Measurements from ENCODE around the gene KCNH8. TPM values are rescaled to one million over a fixed set of nuclear protein-coding genes. Genes with fewer than 3 reads are reported as not detected.

The KCNH8 gene
- total RNA-seq, 1 donor = not detected

GRCh38 chr3:19363071-19363470, 214.8 kb downstream of the KCNH8 start:
- no peak for TF ChIP-seq CTCF (IDR thresholded peaks at IDR 0.05; ENCODE audit: insufficient read depth, low read depth, low read length)
- DNase-seq (ENCODE audit: low read depth) = no peak
- no peak overlapping the region for H3K4me3 ChIP-seq (ENCODE audit: low read depth, low read length)

GRCh38 chr3:19364148-19364547, 215.8 kb downstream of the KCNH8 start:
- no peak for DNase-seq (ENCODE audit: low read depth)
- no peak for TF ChIP-seq CTCF (IDR thresholded peaks at IDR 0.05; ENCODE audit: insufficient read depth, low read depth, low read length)
- no peak overlapping the region for H3K4me3 ChIP-seq (ENCODE audit: low read depth, low read length)

- no peak for DNase-seq (ENCODE audit: low read depth)
- TF ChIP-seq CTCF (IDR thresholded peaks at IDR 0.05; ENCODE audit: insufficient read depth, low read depth, low read length) = no peak
- no peak overlapping the region for H3K4me3 ChIP-seq (ENCODE audit: low read depth, low read length)
These were observed 217.2 kb downstream of the KCNH8 start for GRCh38 chr3:19365471-19365870.

GRCh38 chr3:19384868-19385267, 236.6 kb downstream of the KCNH8 start:
- no peak for TF ChIP-seq CTCF (IDR thresholded peaks at IDR 0.05; ENCODE audit: insufficient read depth, low read depth, low read length)
- no peak overlapping the region for H3K4me3 ChIP-seq (ENCODE audit: low read depth, low read length)
- DNase-seq (ENCODE audit: low read depth) = no peak

GRCh38 chr3:19392150-19392549, 243.8 kb downstream of the KCNH8 start:
- H3K4me3 ChIP-seq (ENCODE audit: low read depth, low read length) = no peak overlapping the region
- no peak for DNase-seq (ENCODE audit: low read depth)
- no peak for TF ChIP-seq CTCF (IDR thresholded peaks at IDR 0.05; ENCODE audit: insufficient read depth, low read depth, low read length)

GRCh38 chr3:19394946-19395345, 246.6 kb downstream of the KCNH8 start:
- no peak overlapping the region for H3K4me3 ChIP-seq (ENCODE audit: low read depth, low read length)
- no peak for TF ChIP-seq CTCF (IDR thresholded peaks at IDR 0.05; ENCODE audit: insufficient read depth, low read depth, low read length)
- no peak for DNase-seq (ENCODE audit: low read depth)

- TF ChIP-seq CTCF (IDR thresholded peaks at IDR 0.05; ENCODE audit: insufficient read depth, low read depth, low read length) = no peak
- DNase-seq (ENCODE audit: low read depth) = no peak
- no peak overlapping the region for H3K4me3 ChIP-seq (ENCODE audit: low read depth, low read length)
These were observed 248.4 kb downstream of the KCNH8 start for GRCh38 chr3:19396726-19397125.

All from fibroblast of villous mesenchyme (primary cell).